NCI-H774 (cell line): ENCODE data around the gene FAF1.

ENCODE experiments used
- DNase-seq: peaks from one replicate; lab custom pipeline; 2025; lab: John Stamatoyannopoulos, UW

The FAF1 gene

GRCh38 chr1:50978144-50978851 is 18.2 kb upstream of the FAF1 start:
- peak; percentile 90 for DNase-seq

- DNase-seq, result peak; percentile 83
Measured at GRCh38 chr1:50977575-50978143, 17.6 kb upstream of the FAF1 start.

- peak; percentile 59 for DNase-seq
Measured at GRCh38 chr1:50976890-50977574, 17.0 kb upstream of the FAF1 start.

- peak; percentile 46 for DNase-seq
Measured at GRCh38 chr1:50976111-50976889, 16.2 kb upstream of the FAF1 start.

GRCh38 chr1:50975436-50975835 is 15.4 kb upstream of the FAF1 start:
- no peak for DNase-seq

- no peak for DNase-seq
Measured at GRCh38 chr1:50974618-50974935, 14.5 kb upstream of the FAF1 start.

- DNase-seq, result no peak
Measured at GRCh38 chr1:50973875-50974617, 14.0 kb upstream of the FAF1 start.

GRCh38 chr1:50973255-50973654 is 13.2 kb upstream of the FAF1 start:
- no peak for DNase-seq

GRCh38 chr1:50972766-50973165 is 12.7 kb upstream of the FAF1 start:
- no peak for DNase-seq

GRCh38 chr1:50971748-50972305 is 11.8 kb upstream of the FAF1 start:
- DNase-seq, result no peak

- no peak for DNase-seq
Measured at GRCh38 chr1:50970931-50971582, 11.0 kb upstream of the FAF1 start.

- DNase-seq, result no peak
Measured at GRCh38 chr1:50970509-50970887, 10.4 kb upstream of the FAF1 start.

GRCh38 chr1:50969611-50970508 is 9.8 kb upstream of the FAF1 start, which contains the start of gene CDKN2C:
Gene CDKN2C (plus strand): TSS chr1:50970245. CDS start chr1:50970369, 124 bp downstream.
- DNase-seq, result peak; percentile 84

GRCh38 chr1:50968821-50969610 is 8.9 kb upstream of the FAF1 start:
- DNase-seq, result peak; percentile 64

GRCh38 chr1:50968158-50968820 is 8.2 kb upstream of the FAF1 start:
- DNase-seq, result peak; percentile 98

GRCh38 chr1:50967416-50968157 is 7.5 kb upstream of the FAF1 start:
- DNase-seq, result no peak

GRCh38 chr1:50966991-50967390 is 6.9 kb upstream of the FAF1 start:
- DNase-seq, result no peak

GRCh38 chr1:50964863-50965262 is 4.8 kb upstream of the FAF1 start:
- DNase-seq, result no peak
